GM18499 (cell line): Measurements from ENCODE around the gene GABRP.

ENCODE experiments used
- ATAC-seq: cut with Tn5 transposase; IDR thresholded peaks from one replicate; pipeline ENCODE4 v1.9.1; 2021; ENCODE audit warnings: moderate number of reproducible peaks; ENCODE audit not compliant: insufficient read depth, unreplicated experiment

The GABRP gene

GRCh38 chr5:170783498-170784247 is at the start of gene GABRP:
GABRP (plus strand) TSS chr5:170783725; CDS start chr5:170788616, 4,891 bp downstream.
- no peak for ATAC-seq

- no peak for ATAC-seq
Observed at GRCh38 chr5:170736966-170737365, 46.6 kb upstream of the GABRP start.

- no peak for ATAC-seq
Observed at GRCh38 chr5:170737591-170737990, 45.9 kb upstream of the GABRP start.

GRCh38 chr5:170738840-170739239 is 44.7 kb upstream of the GABRP start:
- ATAC-seq: no peak

- ATAC-seq: no peak
Observed at GRCh38 chr5:170739446-170739845, 44.1 kb upstream of the GABRP start.

GRCh38 chr5:170740551-170741205 is 42.8 kb upstream of the GABRP start:
- no peak for ATAC-seq

- ATAC-seq: no peak
Observed at GRCh38 chr5:170741801-170742200, 41.7 kb upstream of the GABRP start.

GRCh38 chr5:170743876-170744212 is 39.7 kb upstream of the GABRP start:
- ATAC-seq: no peak

GRCh38 chr5:170745481-170746071 is 37.9 kb upstream of the GABRP start:
- ATAC-seq: no peak

- no peak for ATAC-seq
Observed at GRCh38 chr5:170746075-170746960, 37.2 kb upstream of the GABRP start.

- no peak for ATAC-seq
Observed at GRCh38 chr5:170746961-170747340, 36.6 kb upstream of the GABRP start.

GRCh38 chr5:170747357-170747756 is 36.2 kb upstream of the GABRP start:
- no peak for ATAC-seq

GRCh38 chr5:170747851-170748250 is 35.7 kb upstream of the GABRP start:
- ATAC-seq: no peak

- ATAC-seq: no peak
Observed at GRCh38 chr5:170748951-170749471, 34.5 kb upstream of the GABRP start.

- ATAC-seq: no peak
Observed at GRCh38 chr5:170749911-170750431, 33.6 kb upstream of the GABRP start.

GRCh38 chr5:170750791-170751190 is 32.7 kb upstream of the GABRP start:
- no peak for ATAC-seq

- no peak for ATAC-seq
Observed at GRCh38 chr5:170751631-170752030, 31.9 kb upstream of the GABRP start.

GRCh38 chr5:170752257-170753215 is 31.0 kb upstream of the GABRP start:
- no peak for ATAC-seq

- ATAC-seq: no peak
Observed at GRCh38 chr5:170753311-170753710, 30.2 kb upstream of the GABRP start.
